ENCODE results near the gene UBB. TPM values are rescaled to one million over a fixed set of nuclear protein-coding genes. Genes with fewer than 3 reads are reported as not detected.
A peak's percentile ranks its signal among the peaks of the same experiment; 100 is the strongest.
"Not testable (repeated sequence)": the region's sequence is repeated elsewhere in the genome, so short reads cannot be mapped to it uniquely, and the experiment has no call there.

Gene UBB
- polyA plus RNA-seq, 1 donor (not counting 4 experiments of a cell fraction or from before 2014, with no cell fraction given): 533 TPM

DNA sequence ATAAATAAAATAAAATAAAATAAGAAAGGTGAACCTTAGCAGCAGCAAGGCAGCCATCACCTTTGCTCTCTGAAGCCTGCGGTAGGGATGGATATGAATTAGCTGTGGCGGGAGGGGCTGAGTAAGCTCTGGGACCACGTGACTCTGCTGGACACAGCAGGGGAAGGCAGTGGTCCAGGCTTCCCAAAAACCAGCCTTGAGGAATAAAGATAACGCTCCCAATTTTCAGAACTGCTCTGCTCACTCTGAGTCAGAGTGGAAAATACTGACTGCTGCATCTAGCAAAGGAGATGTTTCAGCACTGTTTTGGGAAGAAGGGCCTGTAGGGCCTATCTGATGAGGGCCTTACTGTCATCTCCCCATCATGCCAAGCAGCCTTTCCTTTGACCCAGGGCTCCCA is 15.0 kb downstream of the UBB start:
- DNase-seq (ENCODE audit: low read depth, low spot score); FAIRE-seq; H3K27ac ChIP-seq (ENCODE audit: control insufficient read depth, insufficient read depth, low read length); H3K4me2 ChIP-seq (ENCODE audit: control insufficient read depth, extremely low read depth, insufficient read depth, low read depth, low read length); H3K4me1 ChIP-seq (ENCODE audit: control insufficient read depth, extremely low read depth, insufficient read depth, low read length); H4K20me1 ChIP-seq (ENCODE audit: control insufficient read depth, extremely low read depth, insufficient read depth, low read length); H3K9me1 ChIP-seq (ENCODE audit: control insufficient read depth, extremely low read depth, insufficient read depth, low read length); dilution Hi-C loops (cut with MboI; ENCODE audit: extremely low pct_ligation_motif_present, low sequenced_read_pairs); H2AFZ ChIP-seq (ENCODE audit: control insufficient read depth, low read length); H3K36me3 ChIP-seq (ENCODE audit: control insufficient read depth in 2 of 2, extremely low read depth in 1 of 2, insufficient read depth in 2 of 2, low read length in 2 of 2); H3K79me2 ChIP-seq (ENCODE audit: control insufficient read depth, insufficient read depth, low read length); H3K9me3 ChIP-seq (ENCODE audit: control insufficient read depth, low read depth, low read length); H3K4me3 ChIP-seq (ENCODE audit: control insufficient read depth in 2 of 3, extremely low read depth in 1 of 3, insufficient read depth in 2 of 3, low read depth in 1 of 3, low read length in 3 of 3); H3K9ac ChIP-seq (ENCODE audit: control insufficient read depth, extremely low read depth, insufficient read depth, low read length); H3K27me3 ChIP-seq (ENCODE audit: control insufficient read depth, extremely low read depth, insufficient read depth, low read length): not testable (repeated sequence)

DNA sequence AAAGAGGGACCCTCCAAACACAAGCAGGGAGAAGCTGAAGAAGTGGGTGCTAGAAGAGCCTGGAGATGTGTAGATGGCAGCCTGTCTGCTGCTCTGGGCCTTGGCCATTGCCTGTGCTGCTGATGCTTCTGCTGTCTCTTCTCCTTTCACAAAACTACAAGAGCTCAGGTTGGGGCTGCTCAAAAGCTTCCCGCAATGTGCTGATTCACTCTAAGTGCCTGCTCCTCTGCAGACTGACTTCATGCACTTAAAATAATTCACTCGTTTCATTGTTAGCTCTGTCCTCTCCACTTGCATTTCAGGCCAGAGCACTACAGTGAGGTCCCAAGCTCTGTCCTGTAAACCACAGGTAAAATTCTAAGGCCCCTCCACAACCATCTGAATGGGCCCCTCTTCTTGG is 15.8 kb downstream of the UBB start:
- H3K9me3 ChIP-seq (ENCODE audit: control insufficient read depth, low read depth, low read length); H3K9ac ChIP-seq (ENCODE audit: control insufficient read depth, extremely low read depth, insufficient read depth, low read length); H3K27me3 ChIP-seq (ENCODE audit: control insufficient read depth, extremely low read depth, insufficient read depth, low read length); H3K4me2 ChIP-seq (ENCODE audit: control insufficient read depth, extremely low read depth, insufficient read depth, low read depth, low read length); H3K4me1 ChIP-seq (ENCODE audit: control insufficient read depth, extremely low read depth, insufficient read depth, low read length); H3K27ac ChIP-seq (ENCODE audit: control insufficient read depth, insufficient read depth, low read length); DNase-seq (ENCODE audit: low read depth, low spot score); H2AFZ ChIP-seq (ENCODE audit: control insufficient read depth, low read length); H3K9me1 ChIP-seq (ENCODE audit: control insufficient read depth, extremely low read depth, insufficient read depth, low read length); FAIRE-seq; H3K36me3 ChIP-seq (ENCODE audit: control insufficient read depth in 2 of 2, extremely low read depth in 1 of 2, insufficient read depth in 2 of 2, low read length in 2 of 2); dilution Hi-C loops (cut with MboI; ENCODE audit: extremely low pct_ligation_motif_present, low sequenced_read_pairs); H3K4me3 ChIP-seq (ENCODE audit: control insufficient read depth in 2 of 3, extremely low read depth in 1 of 3, insufficient read depth in 2 of 3, low read depth in 1 of 3, low read length in 3 of 3); H4K20me1 ChIP-seq (ENCODE audit: control insufficient read depth, extremely low read depth, insufficient read depth, low read length); H3K79me2 ChIP-seq (ENCODE audit: control insufficient read depth, insufficient read depth, low read length): not testable (repeated sequence)

DNA sequence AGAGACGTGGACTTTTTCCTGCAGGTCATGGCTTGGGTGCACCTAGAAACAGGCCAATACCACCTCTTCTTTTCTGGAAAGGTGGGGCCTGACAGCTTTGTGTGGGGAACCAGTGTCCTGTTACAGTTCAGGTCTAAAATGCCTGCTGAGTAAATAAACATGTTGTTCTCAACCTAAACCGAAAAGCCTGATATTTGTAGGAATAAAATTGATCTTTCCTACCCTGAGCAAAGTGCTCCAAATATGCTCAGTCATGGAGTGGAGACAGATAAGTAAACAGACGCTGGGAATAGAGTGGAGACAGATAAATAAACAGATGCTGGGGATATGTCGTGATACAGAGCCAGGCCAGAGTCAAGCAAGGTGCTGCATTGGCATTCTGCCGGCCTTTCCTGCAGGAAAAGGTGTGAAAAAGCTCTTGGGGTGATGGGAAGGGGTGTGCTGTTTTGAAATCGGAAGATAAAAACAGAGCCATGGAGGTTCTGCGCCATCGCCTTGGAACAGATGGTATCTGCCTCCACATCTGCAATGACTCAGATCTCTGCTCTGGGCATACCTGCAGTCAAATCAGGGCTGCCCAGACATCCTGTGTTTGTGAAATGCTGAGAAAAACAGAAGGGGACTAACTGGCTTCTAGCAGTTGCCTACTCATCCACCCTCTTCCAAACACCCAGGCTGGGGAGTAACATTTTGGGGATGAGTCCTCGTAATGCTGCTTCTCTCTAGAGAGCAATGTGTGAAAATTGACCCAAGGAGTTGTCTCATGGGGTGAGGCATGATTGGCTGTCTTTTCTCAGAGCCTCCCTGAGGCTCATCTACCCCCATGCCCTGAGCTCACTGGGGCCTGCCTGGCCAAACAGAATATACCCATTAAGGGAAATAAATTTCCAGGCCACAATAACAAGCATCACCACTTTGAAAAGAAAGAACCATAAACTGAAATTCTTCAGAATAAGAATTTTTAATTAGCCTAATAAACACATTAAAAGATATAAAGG is 17.7 kb downstream of the UBB start:
- no peak for TF ChIP-seq EZH2 (IDR thresholded peaks at IDR 0.05; ENCODE audit: low read length)
- TF ChIP-seq, protein P1, sequence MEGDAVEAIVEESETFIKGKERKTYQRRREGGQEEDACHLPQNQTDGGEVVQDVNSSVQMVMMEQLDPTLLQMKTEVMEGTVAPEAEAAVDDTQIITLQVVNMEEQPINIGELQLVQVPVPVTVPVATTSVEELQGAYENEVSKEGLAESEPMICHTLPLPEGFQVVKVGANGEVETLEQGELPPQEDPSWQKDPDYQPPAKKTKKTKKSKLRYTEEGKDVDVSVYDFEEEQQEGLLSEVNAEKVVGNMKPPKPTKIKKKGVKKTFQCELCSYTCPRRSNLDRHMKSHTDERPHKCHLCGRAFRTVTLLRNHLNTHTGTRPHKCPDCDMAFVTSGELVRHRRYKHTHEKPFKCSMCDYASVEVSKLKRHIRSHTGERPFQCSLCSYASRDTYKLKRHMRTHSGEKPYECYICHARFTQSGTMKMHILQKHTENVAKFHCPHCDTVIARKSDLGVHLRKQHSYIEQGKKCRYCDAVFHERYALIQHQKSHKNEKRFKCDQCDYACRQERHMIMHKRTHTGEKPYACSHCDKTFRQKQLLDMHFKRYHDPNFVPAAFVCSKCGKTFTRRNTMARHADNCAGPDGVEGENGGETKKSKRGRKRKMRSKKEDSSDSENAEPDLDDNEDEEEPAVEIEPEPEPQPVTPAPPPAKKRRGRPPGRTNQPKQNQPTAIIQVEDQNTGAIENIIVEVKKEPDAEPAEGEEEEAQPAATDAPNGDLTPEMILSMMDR (optimal IDR thresholded peaks at IDR 0.05 in 1 of 3, IDR thresholded peaks at IDR 0.05 in 1 of 3, conservative IDR thresholded peaks at IDR 0.05 in 1 of 3; ENCODE audit: extremely low read depth in 1 of 3, insufficient read depth in 2 of 3, low read length in 3 of 3): no peak
- peak; percentile 89 for FAIRE-seq
- Histone ChIP-seq H3K9me3 (ENCODE audit: control insufficient read depth, low read depth, low read length) (no peaks in the 10 kb centered on the region), H2AFZ (ENCODE audit: control insufficient read depth, low read length) (peak overlapping the region; percentile 94), H3K36me3 (ENCODE audit: control insufficient read depth in 2 of 2, extremely low read depth in 1 of 2, insufficient read depth in 2 of 2, low read length in 2 of 2) (no peaks in the 10 kb centered on the region), H3K27me3 (ENCODE audit: control insufficient read depth, extremely low read depth, insufficient read depth, low read length) (no peaks in the 10 kb centered on the region), H3K79me2 (ENCODE audit: control insufficient read depth, insufficient read depth, low read length) (no peaks in the 10 kb centered on the region), H3K9ac (ENCODE audit: control insufficient read depth, extremely low read depth, insufficient read depth, low read length) (no peak overlapping the region), H3K27ac (ENCODE audit: control insufficient read depth, insufficient read depth, low read length) (peak overlapping the region; percentile 40), H3K4me2 (ENCODE audit: control insufficient read depth, extremely low read depth, insufficient read depth, low read depth, low read length) (peak overlapping the region; percentile 66), H3K9me1 (ENCODE audit: control insufficient read depth, extremely low read depth, insufficient read depth, low read length) (no peaks in the 10 kb centered on the region), H3K4me3 (ENCODE audit: control insufficient read depth in 2 of 3, extremely low read depth in 1 of 3, insufficient read depth in 2 of 3, low read depth in 1 of 3, low read length in 3 of 3) (no peak overlapping the region), H3K4me1 (ENCODE audit: control insufficient read depth, extremely low read depth, insufficient read depth, low read length) (peaks cover 9% of the 10 kb centered on the region), H4K20me1 (ENCODE audit: control insufficient read depth, extremely low read depth, insufficient read depth, low read length) (no peaks in the 10 kb centered on the region)
- no peak for DNase-seq (ENCODE audit: low read depth, low spot score)
- dilution Hi-C loops (cut with MboI; ENCODE audit: extremely low pct_ligation_motif_present, low sequenced_read_pairs): no loop called here

DNA sequence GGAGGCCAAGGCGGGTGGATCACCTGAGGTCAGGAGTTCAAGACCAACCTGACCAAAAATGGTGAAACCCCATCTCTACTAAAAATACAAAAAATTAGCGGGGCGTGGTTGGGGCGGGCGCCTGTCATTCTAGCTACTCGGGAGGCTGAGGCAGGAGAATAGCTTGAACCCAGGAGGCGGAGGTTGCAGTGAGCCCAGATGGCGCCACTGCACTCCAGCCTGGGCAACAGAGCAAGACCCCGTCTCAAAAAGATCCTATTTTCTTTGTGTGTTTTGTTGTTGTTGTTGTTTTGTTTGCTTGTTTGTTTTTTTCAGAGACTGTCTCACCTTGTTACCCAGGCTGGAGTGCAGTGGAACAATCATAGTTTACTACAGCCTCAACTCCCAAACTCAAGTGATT is 23.0 kb downstream of the UBB start:
- H3K9me3 ChIP-seq (ENCODE audit: control insufficient read depth, low read depth, low read length); H3K27me3 ChIP-seq (ENCODE audit: control insufficient read depth, extremely low read depth, insufficient read depth, low read length); H3K9me1 ChIP-seq (ENCODE audit: control insufficient read depth, extremely low read depth, insufficient read depth, low read length); DNase-seq (ENCODE audit: low read depth, low spot score); H3K4me3 ChIP-seq (ENCODE audit: control insufficient read depth in 2 of 3, extremely low read depth in 1 of 3, insufficient read depth in 2 of 3, low read depth in 1 of 3, low read length in 3 of 3); H3K79me2 ChIP-seq (ENCODE audit: control insufficient read depth, insufficient read depth, low read length); dilution Hi-C loops (cut with MboI; ENCODE audit: extremely low pct_ligation_motif_present, low sequenced_read_pairs); H3K9ac ChIP-seq (ENCODE audit: control insufficient read depth, extremely low read depth, insufficient read depth, low read length); H3K27ac ChIP-seq (ENCODE audit: control insufficient read depth, insufficient read depth, low read length); H3K4me2 ChIP-seq (ENCODE audit: control insufficient read depth, extremely low read depth, insufficient read depth, low read depth, low read length); H4K20me1 ChIP-seq (ENCODE audit: control insufficient read depth, extremely low read depth, insufficient read depth, low read length); FAIRE-seq; H3K36me3 ChIP-seq (ENCODE audit: control insufficient read depth in 2 of 2, extremely low read depth in 1 of 2, insufficient read depth in 2 of 2, low read length in 2 of 2); H2AFZ ChIP-seq (ENCODE audit: control insufficient read depth, low read length): not testable (repeated sequence)
- H3K4me1 ChIP-seq (ENCODE audit: control insufficient read depth, extremely low read depth, insufficient read depth, low read length): peaks cover 12% of the 10 kb centered on the region

Measured in keratinocyte (primary cell).